Gastroesophageal sphincter (tissue), 4 donors: ENCODE measurements around the gene PEAK1. TPM values are rescaled to one million over a fixed set of nuclear protein-coding genes. Genes with fewer than 3 reads are reported as not detected.

Source experiments
- ATAC-seq: fragments of 150-250 bp; one replicate; pipeline ENCODE4 v1.9.1; 2016; ENCODE audit warnings: mild to moderate bottlenecking, moderate library complexity
- H3K27ac ChIP-seq, 4 donors: fragments of 200-600 bp; sonication (generic) in 3 of 4; 1 replicate in 3 of 4; 2 replicates in 1 of 4; pipeline ENCODE4 v1.5.1; 2016 to 2019
- H3K27me3 ChIP-seq: fragments of 200-600 bp; sonication (generic); one replicate; pipeline ENCODE4 v1.5.1; 2019
- H3K36me3 ChIP-seq, 2 donors: fragments of 200-600 bp; sonication (generic); one replicate each; pipeline ENCODE4 v1.5.1; 2019; ENCODE audit warnings: control low read depth in 1 of 2
- H3K4me1 ChIP-seq, 3 donors: fragments of 200-600 bp; sonication (generic); 1 replicate in 2 of 3; 2 replicates in 1 of 3; pipeline ENCODE4 v1.5.1; 2016 to 2019; ENCODE audit warnings: control low read depth in 2 of 3
- H3K4me3 ChIP-seq, 2 donors: fragments of 200-600 bp; sonication (generic); one replicate each; pipeline ENCODE4 v1.5.1; 2019; ENCODE audit warnings: mild to moderate bottlenecking in 1 of 2, moderate library complexity in 1 of 2
- H3K9me3 ChIP-seq, 3 donors: fragments of 200-600 bp; sonication (generic); one replicate each; pipeline ENCODE4 v1.5.1; 2017 to 2019; ENCODE audit warnings: control low read depth in 2 of 3
- EP300 ChIP-seq: sonication (generic); formaldehyde crosslinking; IDR thresholded peaks from one replicate; pipeline ENCODE4 v1.6.1; 2017; ENCODE audit warnings: antibody characterized with exemption, mild to moderate bottlenecking
- POLR2A ChIP-seq, 2 donors: fragments of 450-650 bp; IDR thresholded peaks; one replicate each; pipeline ENCODE4 v1.6.1; 2017; ENCODE audit warnings: antibody characterized with exemption in 2 of 2, mild to moderate bottlenecking in 2 of 2, moderate library complexity in 1 of 2
- POLR2AphosphoS5 ChIP-seq: sonication (generic); formaldehyde crosslinking; IDR thresholded peaks from one replicate; pipeline ENCODE4 v1.6.1; 2017; ENCODE audit warnings: antibody characterized with exemption
- WGBS, 2 donors: methylation state at CpG; one replicate each; pipeline ENCODE4 v1.1.5; 2018; ENCODE audit warnings: low coverage in 1 of 2; 5-methylcytosine and 5-hydroxymethylcytosine counted together
- total RNA-seq, 4 donors: library from RNA; depleted of rRNA; stranded (reverse); fragments of >200 nt; gene quantifications; one replicate each; pipeline ENCODE4 v1.1.0, GENCODE V29; 2016
- TF ChIP-seq, protein P1 (sequence below), 4 experiments: fragments of 200-600 bp in 2 of 4; fragments of 450-650 bp in 2 of 4; sonication (generic) in 1 of 4; IDR thresholded peaks; one replicate each; pipeline ENCODE4 v1.5.1; 2017 to 2019; ENCODE audit warnings: antibody characterized with exemption in 4 of 4, mild to moderate bottlenecking in 2 of 4, moderate library complexity in 2 of 4

Gene PEAK1
- total RNA-seq, 4 donors from 2014 or later: 59.5 to 170 (median 91.6) TPM

DNA sequence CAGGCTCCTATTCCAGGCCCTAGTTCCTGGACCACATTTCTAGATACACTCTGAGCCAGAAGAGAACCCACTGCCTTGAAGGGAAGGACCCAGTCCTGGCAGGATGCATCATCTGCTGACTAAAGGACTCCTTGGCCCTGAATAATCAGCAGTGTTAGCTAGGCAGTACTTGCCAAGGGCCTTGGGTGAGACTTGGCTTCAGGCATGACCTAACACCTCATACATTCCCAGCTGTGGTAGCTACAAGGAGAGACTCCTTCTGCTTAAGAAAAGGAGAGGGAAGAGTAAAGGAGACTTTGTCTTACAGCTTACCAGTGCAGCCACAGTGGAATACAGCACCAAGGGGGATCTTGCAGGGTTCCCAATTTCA, 26.4 kb downstream of the PEAK1 start:
- no peak for ATAC-seq
- TF ChIP-seq, protein P1, sequence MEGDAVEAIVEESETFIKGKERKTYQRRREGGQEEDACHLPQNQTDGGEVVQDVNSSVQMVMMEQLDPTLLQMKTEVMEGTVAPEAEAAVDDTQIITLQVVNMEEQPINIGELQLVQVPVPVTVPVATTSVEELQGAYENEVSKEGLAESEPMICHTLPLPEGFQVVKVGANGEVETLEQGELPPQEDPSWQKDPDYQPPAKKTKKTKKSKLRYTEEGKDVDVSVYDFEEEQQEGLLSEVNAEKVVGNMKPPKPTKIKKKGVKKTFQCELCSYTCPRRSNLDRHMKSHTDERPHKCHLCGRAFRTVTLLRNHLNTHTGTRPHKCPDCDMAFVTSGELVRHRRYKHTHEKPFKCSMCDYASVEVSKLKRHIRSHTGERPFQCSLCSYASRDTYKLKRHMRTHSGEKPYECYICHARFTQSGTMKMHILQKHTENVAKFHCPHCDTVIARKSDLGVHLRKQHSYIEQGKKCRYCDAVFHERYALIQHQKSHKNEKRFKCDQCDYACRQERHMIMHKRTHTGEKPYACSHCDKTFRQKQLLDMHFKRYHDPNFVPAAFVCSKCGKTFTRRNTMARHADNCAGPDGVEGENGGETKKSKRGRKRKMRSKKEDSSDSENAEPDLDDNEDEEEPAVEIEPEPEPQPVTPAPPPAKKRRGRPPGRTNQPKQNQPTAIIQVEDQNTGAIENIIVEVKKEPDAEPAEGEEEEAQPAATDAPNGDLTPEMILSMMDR (IDR thresholded peaks at IDR 0.05): no peak
- TF ChIP-seq POLR2AphosphoS5 (no peak), EP300 (no peak), POLR2A (IDR thresholded peaks at IDR 0.05) (no peak)

DNA sequence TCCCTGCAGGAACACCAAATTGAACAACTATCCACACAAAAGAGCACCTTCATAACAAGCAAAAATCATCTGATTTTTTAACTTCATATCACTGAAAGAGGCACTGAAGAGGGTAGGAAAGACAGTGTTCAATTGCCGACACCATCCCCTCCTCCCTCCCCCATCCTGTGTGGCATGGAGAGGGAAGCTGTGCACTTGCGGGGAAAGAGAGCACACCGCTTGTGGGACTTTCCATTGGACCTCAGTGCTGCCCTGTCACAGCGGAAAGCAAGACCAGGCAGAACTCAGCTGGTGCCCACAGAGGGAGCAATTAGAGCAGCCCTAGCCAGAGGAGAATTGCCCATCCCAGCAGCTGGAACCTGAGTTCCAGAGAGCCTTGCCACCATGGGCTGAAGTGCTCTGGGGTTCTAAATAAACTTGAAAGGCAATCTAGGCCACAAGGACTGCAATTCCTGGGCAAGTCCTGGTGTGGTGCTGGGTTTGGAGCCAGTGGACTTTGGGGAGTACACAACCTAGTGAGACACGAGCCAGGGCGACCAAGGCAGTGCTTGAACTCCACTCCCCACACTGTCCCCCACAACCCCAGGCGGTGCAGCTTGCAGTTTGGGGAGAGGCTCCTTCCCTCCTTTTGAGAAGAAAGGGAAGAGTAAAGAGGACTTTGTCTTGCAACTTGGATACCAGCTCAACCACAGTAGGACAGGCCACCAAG, 27.0 kb downstream of the PEAK1 start:
- ATAC-seq: no peak
- 92 to 100% methylated on average over 1 to 7 of the region's 7 CpGs for WGBS, 2 donors
- peaks cover 0 to 26% (median 4%) of the 10 kb centered on the region in 3 donors for H3K4me1 ChIP-seq
- no peaks in the 10 kb centered on the region for H3K27me3 ChIP-seq
- no peak overlapping the region for H3K27ac ChIP-seq
- peaks cover 0 to 15% (median 0%) of the 10 kb centered on the region in 3 donors for H3K9me3 ChIP-seq
- no peaks in the 10 kb centered on the region for H3K36me3 ChIP-seq
- no peak overlapping the region for H3K4me3 ChIP-seq
- TF ChIP-seq POLR2AphosphoS5 (no peak), EP300 (no peak), POLR2A (IDR thresholded peaks at IDR 0.05) (no peak)
- TF ChIP-seq, protein P1 (IDR thresholded peaks at IDR 0.05): no peak

More for the DNA sequence above, 26.4 kb downstream of the PEAK1 start:
- Histone ChIP-seq H3K4me3 (no peak overlapping the region), H3K9me3 (peaks cover 0 to 20% (median 0%) of the 10 kb centered on the region in 3 donors), H3K4me1 (peaks cover 0 to 26% (median 4%) of the 10 kb centered on the region in 3 donors), H3K27me3 (no peaks in the 10 kb centered on the region), H3K27ac (no peak overlapping the region), H3K36me3 (no peaks in the 10 kb centered on the region)

- H3K27me3 ChIP-seq: no peaks in the 10 kb centered on the region
- peaks cover 0 to 39% (median 4%) of the 10 kb centered on the region in 3 donors for H3K4me1 ChIP-seq
- WGBS, 2 donors: 79 to 95% methylated on average over 3 of the region's 3 CpGs
- ATAC-seq: no peak
- no peak overlapping the region for H3K27ac ChIP-seq
- H3K36me3 ChIP-seq: no peaks in the 10 kb centered on the region
- H3K4me3 ChIP-seq: no peak overlapping the region
- peaks cover 0 to 9% (median 0%) of the 10 kb centered on the region in 3 donors for H3K9me3 ChIP-seq
- TF ChIP-seq, protein P1 (IDR thresholded peaks at IDR 0.05): no peak
- TF ChIP-seq POLR2A (IDR thresholded peaks at IDR 0.05) (no peak), EP300 (no peak), POLR2AphosphoS5 (no peak)
Measured at GRCh38 chr15:77391372-77391951, 28.4 kb downstream of the PEAK1 start.

DNA sequence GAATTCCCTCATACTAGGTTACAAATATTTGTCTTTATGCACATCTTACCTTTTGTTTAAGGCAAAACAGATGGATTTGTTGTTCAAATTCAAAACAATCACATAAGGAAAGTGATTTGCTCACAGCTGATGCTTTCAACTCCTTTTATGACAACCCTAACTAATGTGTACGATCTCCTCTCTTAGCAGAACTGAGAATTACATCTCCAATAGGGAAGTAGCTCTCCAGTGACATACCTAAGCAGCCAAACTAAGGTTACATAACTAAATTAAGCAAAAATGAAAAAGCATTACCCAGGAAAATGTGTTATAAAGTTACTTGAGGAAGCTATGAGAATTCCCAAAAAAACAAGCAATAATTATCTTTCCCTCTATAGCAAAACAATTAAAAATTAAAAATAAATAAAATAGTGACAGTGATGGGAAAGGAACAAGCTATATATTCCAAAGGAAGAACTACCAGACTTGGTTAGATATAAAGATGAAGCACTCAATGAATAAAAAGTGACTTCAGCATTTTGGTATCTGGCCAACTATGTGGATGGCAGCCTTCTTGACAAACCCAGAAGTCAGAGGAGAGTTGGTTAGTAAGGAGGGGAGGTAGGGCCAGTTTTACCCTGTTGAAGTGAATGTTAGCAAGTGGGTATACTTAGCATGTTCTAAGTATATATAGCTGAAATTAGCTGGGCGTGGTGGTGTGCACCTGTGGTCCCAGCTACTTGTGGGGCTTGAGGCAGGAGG, 32.4 kb downstream of the PEAK1 start:
- H3K9me3 ChIP-seq: no peaks in the 10 kb centered on the region
- H3K27me3 ChIP-seq: no peaks in the 10 kb centered on the region
- no peaks in the 10 kb centered on the region for H3K36me3 ChIP-seq
- no peak overlapping the region for H3K4me3 ChIP-seq
- H3K4me1 ChIP-seq: peaks cover 4 to 60% (median 8%) of the 10 kb centered on the region in 3 donors
- ATAC-seq: no peak
- H3K27ac ChIP-seq: no peak overlapping the region
- TF ChIP-seq POLR2A (IDR thresholded peaks at IDR 0.05) (no peak), EP300 (no peak), POLR2AphosphoS5 (no peak)
- TF ChIP-seq, protein P1 (IDR thresholded peaks at IDR 0.05): no peak
- WGBS, 2 donors: 78 to 79% methylated on average over 1 to 2 of the region's 2 CpGs
